Measurements from ENCODE around the gene ASB11. TPM values are rescaled to one million over a fixed set of nuclear protein-coding genes. Genes with fewer than 3 reads are reported as not detected.

The ASB11 gene
- polyA plus RNA-seq, 1 donor (not counting 4 experiments of a cell fraction or from before 2014, with no cell fraction given), result not detected

GRCh38 chrX:15235001-15235400, 80.4 kb downstream of the ASB11 start:
- H3K36me3 ChIP-seq (ENCODE audit: control insufficient read depth in 2 of 2, extremely low read depth in 1 of 2, insufficient read depth in 2 of 2, low read length in 2 of 2), result no peaks in the 10 kb centered on the region
- H4K20me1 ChIP-seq (ENCODE audit: control insufficient read depth, extremely low read depth, insufficient read depth, low read length), result no peaks in the 10 kb centered on the region
- no peak overlapping the region for H2AFZ ChIP-seq (ENCODE audit: control insufficient read depth, low read length)
- dilution Hi-C loops (cut with MboI; ENCODE audit: extremely low pct_ligation_motif_present, low sequenced_read_pairs), result no loop called here
- FAIRE-seq (no peak), DNase-seq (ENCODE audit: low read depth, low spot score) (no peak)
- H3K4me2 ChIP-seq (ENCODE audit: control insufficient read depth, extremely low read depth, insufficient read depth, low read depth, low read length), result no peak overlapping the region
- H3K27ac ChIP-seq (ENCODE audit: control insufficient read depth, insufficient read depth, low read length), result no peak overlapping the region
- no peak overlapping the region for H3K9ac ChIP-seq (ENCODE audit: control insufficient read depth, extremely low read depth, insufficient read depth, low read length)
- H3K4me3 ChIP-seq (ENCODE audit: control insufficient read depth in 2 of 3, extremely low read depth in 1 of 3, insufficient read depth in 2 of 3, low read depth in 1 of 3, low read length in 3 of 3), result no peak overlapping the region
- H3K79me2 ChIP-seq (ENCODE audit: control insufficient read depth, insufficient read depth, low read length), result no peaks in the 10 kb centered on the region
- no peaks in the 10 kb centered on the region for H3K4me1 ChIP-seq (ENCODE audit: control insufficient read depth, extremely low read depth, insufficient read depth, low read length)
- no peaks in the 10 kb centered on the region for H3K9me3 ChIP-seq (ENCODE audit: control insufficient read depth, low read depth, low read length)
- H3K9me1 ChIP-seq (ENCODE audit: control insufficient read depth, extremely low read depth, insufficient read depth, low read length), result no peaks in the 10 kb centered on the region
- H3K27me3 ChIP-seq (ENCODE audit: control insufficient read depth, extremely low read depth, insufficient read depth, low read length), result no peaks in the 10 kb centered on the region
- no peak for TF ChIP-seq EZH2 (IDR thresholded peaks at IDR 0.05; ENCODE audit: low read length)
- TF ChIP-seq CTCF (optimal IDR thresholded peaks at IDR 0.05 in 1 of 3, IDR thresholded peaks at IDR 0.05 in 1 of 3, conservative IDR thresholded peaks at IDR 0.05 in 1 of 3; ENCODE audit: extremely low read depth in 1 of 3, insufficient read depth in 2 of 3, low read length in 3 of 3), result no peak

GRCh38 chrX:15233416-15234015, 81.9 kb downstream of the ASB11 start:
- dilution Hi-C loops (cut with MboI; ENCODE audit: extremely low pct_ligation_motif_present, low sequenced_read_pairs), result no loop called here

More at GRCh38 chrX:15233416-15234015, 81.9 kb downstream of the ASB11 start:
- Histone ChIP-seq H3K9me3 (ENCODE audit: control insufficient read depth, low read depth, low read length) (no peaks in the 10 kb centered on the region), H3K4me2 (ENCODE audit: control insufficient read depth, extremely low read depth, insufficient read depth, low read depth, low read length) (no peak overlapping the region), H2AFZ (ENCODE audit: control insufficient read depth, low read length) (no peak overlapping the region), H4K20me1 (ENCODE audit: control insufficient read depth, extremely low read depth, insufficient read depth, low read length) (no peaks in the 10 kb centered on the region), H3K9ac (ENCODE audit: control insufficient read depth, extremely low read depth, insufficient read depth, low read length) (no peak overlapping the region), H3K27ac (ENCODE audit: control insufficient read depth, insufficient read depth, low read length) (no peak overlapping the region), H3K36me3 (ENCODE audit: control insufficient read depth in 2 of 2, extremely low read depth in 1 of 2, insufficient read depth in 2 of 2, low read length in 2 of 2) (no peaks in the 10 kb centered on the region), H3K4me1 (ENCODE audit: control insufficient read depth, extremely low read depth, insufficient read depth, low read length) (no peaks in the 10 kb centered on the region), H3K9me1 (ENCODE audit: control insufficient read depth, extremely low read depth, insufficient read depth, low read length) (no peaks in the 10 kb centered on the region), H3K4me3 (ENCODE audit: control insufficient read depth in 2 of 3, extremely low read depth in 1 of 3, insufficient read depth in 2 of 3, low read depth in 1 of 3, low read length in 3 of 3) (no peak overlapping the region), H3K79me2 (ENCODE audit: control insufficient read depth, insufficient read depth, low read length) (no peaks in the 10 kb centered on the region), H3K27me3 (ENCODE audit: control insufficient read depth, extremely low read depth, insufficient read depth, low read length) (no peaks in the 10 kb centered on the region)
- DNase-seq (ENCODE audit: low read depth, low spot score), result no peak
- TF ChIP-seq CTCF (optimal IDR thresholded peaks at IDR 0.05 in 1 of 3, IDR thresholded peaks at IDR 0.05 in 1 of 3, conservative IDR thresholded peaks at IDR 0.05 in 1 of 3; ENCODE audit: extremely low read depth in 1 of 3, insufficient read depth in 2 of 3, low read length in 3 of 3), result no peak
- no peak for TF ChIP-seq EZH2 (IDR thresholded peaks at IDR 0.05; ENCODE audit: low read length)
- no peak for FAIRE-seq

Other genes with a start within 250 kb of the ASB11 start
- gene ASB9, start 45.6 kb downstream of the ASB11 start, polyA plus RNA-seq, result 0.66 to 1.00 TPM (median 0.99 TPM) in 3 replicates
- gene PIGA, start 19.9 kb upstream of the ASB11 start, polyA plus RNA-seq, result 7.1 to 17.0 TPM (median 12.6 TPM) in 3 replicates
- 0.14 to 0.42 TPM in 2 of 3 replicates, not detected in the other for gene VEGFD, start 68.8 kb upstream of the ASB11 start, polyA plus RNA-seq
- 17.5 to 23.2 TPM (median 20.2 TPM) in 3 replicates for gene PIR, start 177.7 kb upstream of the ASB11 start, polyA plus RNA-seq
- gene BMX, start 185.2 kb upstream of the ASB11 start, polyA plus RNA-seq, result 0.04 to 0.09 TPM (median 0.06 TPM) in 3 replicates